B cell (primary cell): Measurements from ENCODE around the gene TMEM170B.

Experiments
- CTCF ChIP-seq: fragments of 200-600 bp; IDR thresholded peaks from one replicate; pipeline ENCODE4 v1.8.0; 2022; ENCODE audit warnings: antibody characterized with exemption, mild to moderate bottlenecking
- EZH2 ChIP-seq: IDR thresholded peaks from 2 replicates; pipeline ENCODE4 v1.6.1; 2012; ENCODE audit warnings: borderline replicate concordance, low read depth, mild to moderate bottlenecking, moderate library complexity, low read length; ENCODE audit not compliant: insufficient read depth, poor library complexity, severe bottlenecking

DNA sequence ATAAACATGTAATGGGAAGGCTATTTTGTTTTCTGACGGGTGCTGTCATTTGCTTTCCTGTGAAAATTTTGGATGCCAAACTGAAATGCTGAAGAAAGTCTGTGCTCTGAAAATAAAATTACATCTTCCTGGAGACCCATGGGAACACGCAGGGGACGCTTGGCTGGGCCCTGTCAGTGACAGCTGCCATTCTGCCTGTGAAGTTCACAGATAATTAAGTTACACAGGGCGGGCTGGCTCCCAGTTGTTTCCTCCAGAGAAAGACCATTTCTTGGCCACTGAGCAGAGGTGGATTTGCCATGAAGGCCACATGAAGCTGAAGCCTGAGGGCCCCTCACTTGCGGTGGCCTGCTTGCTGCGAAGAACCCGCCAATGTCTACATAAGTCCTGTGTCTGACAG lies 93.5 kb downstream of the TMEM170B start:
- TF ChIP-seq CTCF (no peak), EZH2 (no peak)
